DMS53 (cell line): Measurements from ENCODE around the gene SCNN1G.
"Not testable (repeated sequence)": the region's sequence is repeated elsewhere in the genome, so short reads cannot be mapped to it uniquely, and the experiment has no call there.

ENCODE experiments used
- DNase-seq: peaks from one replicate; lab custom pipeline; 2025; lab: John Stamatoyannopoulos, UW

The SCNN1G gene, protein sequence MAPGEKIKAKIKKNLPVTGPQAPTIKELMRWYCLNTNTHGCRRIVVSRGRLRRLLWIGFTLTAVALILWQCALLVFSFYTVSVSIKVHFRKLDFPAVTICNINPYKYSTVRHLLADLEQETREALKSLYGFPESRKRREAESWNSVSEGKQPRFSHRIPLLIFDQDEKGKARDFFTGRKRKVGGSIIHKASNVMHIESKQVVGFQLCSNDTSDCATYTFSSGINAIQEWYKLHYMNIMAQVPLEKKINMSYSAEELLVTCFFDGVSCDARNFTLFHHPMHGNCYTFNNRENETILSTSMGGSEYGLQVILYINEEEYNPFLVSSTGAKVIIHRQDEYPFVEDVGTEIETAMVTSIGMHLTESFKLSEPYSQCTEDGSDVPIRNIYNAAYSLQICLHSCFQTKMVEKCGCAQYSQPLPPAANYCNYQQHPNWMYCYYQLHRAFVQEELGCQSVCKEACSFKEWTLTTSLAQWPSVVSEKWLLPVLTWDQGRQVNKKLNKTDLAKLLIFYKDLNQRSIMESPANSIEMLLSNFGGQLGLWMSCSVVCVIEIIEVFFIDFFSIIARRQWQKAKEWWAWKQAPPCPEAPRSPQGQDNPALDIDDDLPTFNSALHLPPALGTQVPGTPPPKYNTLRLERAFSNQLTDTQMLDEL

GRCh38 chr16:23182679-23183542, at the start of gene SCNN1G:
SCNN1G (plus strand) TSS chr16:23182745; CDS start chr16:23186272, 3,527 bp downstream.
- DNase-seq = peak; percentile 81

- DNase-seq = no peak
Observed at GRCh38 chr16:23132775-23133463, 49.6 kb upstream of the SCNN1G start.

- DNase-seq = peak; percentile 2
Observed at GRCh38 chr16:23134274-23134673, 48.3 kb upstream of the SCNN1G start.

DNA sequence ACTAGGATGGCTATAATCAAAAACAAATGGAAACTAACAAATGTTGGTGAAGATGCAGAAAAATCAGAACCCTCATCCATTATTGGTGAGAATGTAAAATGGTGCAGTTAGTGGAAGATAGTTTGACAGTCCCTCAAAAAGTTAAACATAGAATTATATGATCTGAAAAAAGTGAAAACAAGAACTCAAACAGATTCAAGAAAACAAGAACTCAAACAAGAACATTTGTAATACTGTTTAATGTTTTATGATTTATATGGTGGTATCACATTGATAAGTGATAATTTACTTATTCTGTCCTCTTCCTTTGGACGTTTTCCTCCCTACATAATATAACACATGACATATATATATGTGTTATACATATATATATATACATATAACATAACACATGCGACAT, 45.3 kb upstream of the SCNN1G start:
- DNase-seq = no peak

DNA sequence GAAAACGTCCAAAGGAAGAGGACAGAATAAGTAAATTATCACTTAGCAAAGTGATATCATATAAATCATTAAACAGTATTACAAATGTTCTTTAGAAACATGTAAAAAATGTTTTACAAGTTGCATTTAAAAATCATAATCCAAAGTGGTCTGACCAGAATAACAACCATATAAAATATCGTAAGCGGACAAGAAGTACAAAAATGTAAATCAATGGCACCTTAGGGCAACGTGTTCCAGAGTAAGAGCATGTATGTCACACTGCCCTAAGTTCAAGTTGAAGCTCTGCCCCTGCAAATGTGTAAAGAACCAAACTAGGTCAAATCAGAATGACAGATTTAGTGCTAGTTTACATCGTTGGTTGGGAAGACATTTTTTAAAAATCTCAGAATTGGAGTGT, 44.7 kb upstream of the SCNN1G start:
- no peak for DNase-seq

- DNase-seq = no peak
Observed at GRCh38 chr16:23140107-23140506, 42.4 kb upstream of the SCNN1G start.

DNA sequence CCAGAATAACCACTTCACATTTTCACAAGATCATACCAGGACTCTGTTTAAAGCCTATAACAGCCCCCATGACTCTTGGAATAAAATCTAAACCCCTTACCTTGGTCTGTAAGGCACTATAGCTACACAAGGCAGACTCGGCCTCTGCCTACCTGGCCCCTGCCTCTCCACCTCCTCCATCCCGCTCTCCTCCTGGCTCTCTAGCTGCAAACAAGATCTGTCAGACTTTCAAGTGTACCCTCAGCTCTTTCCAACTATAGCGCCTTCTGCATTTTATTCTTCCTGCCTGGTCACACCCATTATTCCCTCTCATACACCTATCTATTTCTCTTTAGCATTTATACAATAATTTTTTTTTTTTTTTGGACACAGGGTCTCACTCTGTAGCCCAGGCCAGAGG, 41.5 kb upstream of the SCNN1G start:
- no peak for DNase-seq

DNA sequence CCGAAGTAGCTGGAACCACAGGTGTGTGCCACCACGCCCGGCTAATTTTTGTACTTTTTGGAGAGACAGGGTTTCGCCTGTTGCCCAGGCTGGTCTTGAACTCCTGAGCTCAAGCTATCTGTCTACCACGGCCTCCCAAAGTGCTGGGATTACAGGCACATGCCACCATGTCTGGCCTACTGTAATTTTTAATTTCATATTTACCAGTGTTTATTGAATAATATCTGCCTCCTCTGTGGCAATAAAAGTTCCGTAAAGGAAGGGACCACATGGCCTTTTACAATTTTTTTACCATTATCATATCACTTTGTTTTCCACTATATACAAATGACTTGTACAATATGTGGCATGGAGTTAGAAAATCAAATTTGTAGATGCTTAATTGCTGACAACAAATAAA, 41.0 kb upstream of the SCNN1G start:
- DNase-seq = no peak

- no peak for DNase-seq
Observed at GRCh38 chr16:23141959-23142740, 40.4 kb upstream of the SCNN1G start.

GRCh38 chr16:23143391-23143790, 39.2 kb upstream of the SCNN1G start:
- no peak for DNase-seq

GRCh38 chr16:23144393-23144792, 38.2 kb upstream of the SCNN1G start:
- not testable (repeated sequence) for DNase-seq

DNA sequence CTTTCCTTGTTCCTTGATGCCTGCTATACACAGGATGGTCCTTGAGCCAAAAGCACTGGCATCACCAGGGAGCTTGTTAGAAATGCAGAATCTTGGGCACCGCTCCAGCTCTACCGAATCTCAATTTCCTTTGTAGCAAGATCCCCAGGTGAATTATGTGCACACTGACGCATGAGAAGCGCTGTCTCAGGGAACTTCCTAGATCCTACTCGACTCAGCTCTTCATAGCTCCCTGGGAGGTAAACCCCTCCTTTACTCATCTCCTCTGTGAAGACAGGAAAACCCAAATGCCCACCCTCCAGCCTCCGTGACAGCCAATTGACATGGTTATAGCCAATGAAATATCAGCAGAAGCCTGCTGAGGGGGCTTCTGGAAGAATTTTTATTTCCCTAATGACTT, 37.4 kb upstream of the SCNN1G start:
- no peak for DNase-seq

DNA sequence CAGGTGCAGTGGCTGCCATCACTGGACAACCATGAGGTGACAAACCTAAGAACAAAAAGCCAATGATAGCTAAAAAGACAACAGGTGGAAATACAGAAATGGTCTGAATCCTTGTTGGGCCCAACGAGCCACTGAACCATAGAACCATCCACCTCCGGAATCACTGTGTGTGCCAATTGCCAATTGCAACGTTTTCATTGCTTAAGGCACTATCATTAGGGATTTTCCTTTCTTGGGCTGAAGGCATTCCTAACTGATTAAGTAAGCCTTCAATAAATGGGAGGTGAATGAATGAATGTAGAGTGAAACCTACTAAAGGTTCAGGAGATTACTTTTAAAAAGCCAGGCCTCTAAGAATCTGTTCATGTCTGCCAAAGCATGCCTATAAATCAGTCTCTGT, 36.9 kb upstream of the SCNN1G start:
- DNase-seq = no peak

- no peak for DNase-seq
Observed at GRCh38 chr16:23146877-23147601, 35.5 kb upstream of the SCNN1G start.

DNA sequence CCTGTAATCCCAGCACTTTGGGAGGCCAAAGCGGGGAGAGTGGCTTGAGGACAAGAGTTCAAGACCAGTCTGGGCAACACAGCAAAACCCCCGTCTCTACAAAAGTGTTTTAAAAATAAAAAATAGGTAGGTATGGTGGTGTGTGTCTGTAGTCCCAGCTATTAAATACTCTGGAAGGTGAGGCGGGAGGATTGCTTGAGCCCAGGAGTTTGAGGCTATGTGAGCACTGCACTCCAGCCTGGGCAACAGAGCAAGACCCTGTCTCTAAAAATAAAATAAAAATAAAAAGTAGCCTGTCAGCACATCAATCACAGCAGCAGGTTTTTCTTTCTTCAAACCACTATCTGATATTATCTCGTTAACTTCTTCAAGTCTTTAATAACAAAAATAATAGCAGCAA, 34.9 kb upstream of the SCNN1G start:
- no peak for DNase-seq

GRCh38 chr16:23148166-23148512, 34.4 kb upstream of the SCNN1G start:
- DNase-seq = no peak

GRCh38 chr16:23148513-23149266, 33.9 kb upstream of the SCNN1G start:
- DNase-seq = peak; percentile 79

DNA sequence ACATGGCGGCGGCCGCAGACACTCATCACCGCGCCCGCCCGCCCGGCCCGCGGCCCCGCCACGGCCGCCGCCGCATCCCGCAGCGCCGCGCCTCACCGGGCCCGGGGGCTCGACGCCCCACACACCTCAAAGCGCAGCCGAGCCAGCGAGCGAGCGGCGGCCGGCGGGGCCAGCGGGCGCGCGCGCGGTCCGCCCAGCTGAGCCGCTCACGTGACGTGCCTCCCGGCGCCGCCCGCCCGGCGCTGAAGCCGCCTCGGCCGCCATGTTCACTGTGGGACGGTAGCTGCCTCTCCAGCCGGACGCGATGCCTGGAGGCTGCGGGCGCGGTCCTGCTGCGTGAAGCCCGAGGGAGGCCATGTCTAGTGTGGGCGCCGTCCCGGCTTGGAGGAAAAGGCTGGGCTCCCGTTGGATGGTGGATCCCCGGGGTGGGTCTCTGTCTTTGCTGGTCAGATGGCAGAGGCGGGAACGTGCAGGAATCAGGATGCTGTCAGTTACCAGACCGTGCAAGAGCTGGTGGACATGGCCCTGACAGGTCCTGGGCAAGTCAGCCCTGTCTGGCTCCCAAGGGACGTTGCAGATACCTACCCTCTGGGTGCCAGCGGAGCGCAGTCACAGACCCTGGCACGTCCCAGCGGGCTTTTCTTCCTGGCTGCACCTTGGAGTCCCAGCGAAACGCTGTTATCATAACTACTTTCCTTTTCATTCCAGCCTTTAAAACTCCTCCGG, 33.1 kb upstream of the SCNN1G start, which contains the start of gene USP31:
Gene USP31 (minus strand): TSS at position 186 of the 726 bp plus-strand sequence. CDS start 182 bp downstream, at position 4.
- DNase-seq = peak; percentile 98

DNA sequence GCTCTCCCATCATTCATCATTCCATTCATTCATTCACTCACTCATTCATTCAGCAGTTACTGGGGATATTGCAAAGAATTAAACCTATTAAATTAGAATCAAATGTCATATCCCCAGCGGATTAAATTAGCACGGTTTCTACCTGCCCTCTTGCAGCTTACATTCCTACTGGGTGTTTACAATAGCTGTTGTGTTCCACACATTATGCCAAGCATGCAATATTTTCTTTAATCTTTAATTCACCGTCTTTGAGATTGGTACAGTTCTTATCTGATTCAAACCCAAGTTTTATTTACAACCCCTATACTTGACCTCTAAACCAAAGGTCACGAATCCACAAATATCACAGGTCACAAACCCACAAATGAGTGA, 32.6 kb upstream of the SCNN1G start:
- no peak for DNase-seq
